Measurements from ENCODE around the gene NELFCD.
"Not testable (repeated sequence)": the region's sequence is repeated elsewhere in the genome, so short reads cannot be mapped to it uniquely, and the experiment has no call there.

- TF ChIP-seq CTCF (conservative IDR thresholded peaks at IDR 0.05; ENCODE audit: low read depth, low read length); EZH2 (IDR thresholded peaks at IDR 0.05; ENCODE audit: borderline replicate concordance, low read depth, low read length, poor library complexity, severe bottlenecking): not testable (repeated sequence)
Observed at GRCh38 chr20:58947797-58948388, 33.2 kb upstream of the NELFCD start.
